ENCODE results near the gene CD2BP2.
"Not testable (repeated sequence)": the region's sequence is repeated elsewhere in the genome, so short reads cannot be mapped to it uniquely, and the experiment has no call there.

- TF ChIP-seq, protein P1, sequence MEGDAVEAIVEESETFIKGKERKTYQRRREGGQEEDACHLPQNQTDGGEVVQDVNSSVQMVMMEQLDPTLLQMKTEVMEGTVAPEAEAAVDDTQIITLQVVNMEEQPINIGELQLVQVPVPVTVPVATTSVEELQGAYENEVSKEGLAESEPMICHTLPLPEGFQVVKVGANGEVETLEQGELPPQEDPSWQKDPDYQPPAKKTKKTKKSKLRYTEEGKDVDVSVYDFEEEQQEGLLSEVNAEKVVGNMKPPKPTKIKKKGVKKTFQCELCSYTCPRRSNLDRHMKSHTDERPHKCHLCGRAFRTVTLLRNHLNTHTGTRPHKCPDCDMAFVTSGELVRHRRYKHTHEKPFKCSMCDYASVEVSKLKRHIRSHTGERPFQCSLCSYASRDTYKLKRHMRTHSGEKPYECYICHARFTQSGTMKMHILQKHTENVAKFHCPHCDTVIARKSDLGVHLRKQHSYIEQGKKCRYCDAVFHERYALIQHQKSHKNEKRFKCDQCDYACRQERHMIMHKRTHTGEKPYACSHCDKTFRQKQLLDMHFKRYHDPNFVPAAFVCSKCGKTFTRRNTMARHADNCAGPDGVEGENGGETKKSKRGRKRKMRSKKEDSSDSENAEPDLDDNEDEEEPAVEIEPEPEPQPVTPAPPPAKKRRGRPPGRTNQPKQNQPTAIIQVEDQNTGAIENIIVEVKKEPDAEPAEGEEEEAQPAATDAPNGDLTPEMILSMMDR (IDR thresholded peaks at IDR 0.05; ENCODE audit: insufficient read depth, low read length) = not testable (repeated sequence)
- TF ChIP-seq POLR2AphosphoS5 (IDR thresholded peaks at IDR 0.05; ENCODE audit: low read depth) = not testable (repeated sequence)
- TF ChIP-seq, protein P2, sequence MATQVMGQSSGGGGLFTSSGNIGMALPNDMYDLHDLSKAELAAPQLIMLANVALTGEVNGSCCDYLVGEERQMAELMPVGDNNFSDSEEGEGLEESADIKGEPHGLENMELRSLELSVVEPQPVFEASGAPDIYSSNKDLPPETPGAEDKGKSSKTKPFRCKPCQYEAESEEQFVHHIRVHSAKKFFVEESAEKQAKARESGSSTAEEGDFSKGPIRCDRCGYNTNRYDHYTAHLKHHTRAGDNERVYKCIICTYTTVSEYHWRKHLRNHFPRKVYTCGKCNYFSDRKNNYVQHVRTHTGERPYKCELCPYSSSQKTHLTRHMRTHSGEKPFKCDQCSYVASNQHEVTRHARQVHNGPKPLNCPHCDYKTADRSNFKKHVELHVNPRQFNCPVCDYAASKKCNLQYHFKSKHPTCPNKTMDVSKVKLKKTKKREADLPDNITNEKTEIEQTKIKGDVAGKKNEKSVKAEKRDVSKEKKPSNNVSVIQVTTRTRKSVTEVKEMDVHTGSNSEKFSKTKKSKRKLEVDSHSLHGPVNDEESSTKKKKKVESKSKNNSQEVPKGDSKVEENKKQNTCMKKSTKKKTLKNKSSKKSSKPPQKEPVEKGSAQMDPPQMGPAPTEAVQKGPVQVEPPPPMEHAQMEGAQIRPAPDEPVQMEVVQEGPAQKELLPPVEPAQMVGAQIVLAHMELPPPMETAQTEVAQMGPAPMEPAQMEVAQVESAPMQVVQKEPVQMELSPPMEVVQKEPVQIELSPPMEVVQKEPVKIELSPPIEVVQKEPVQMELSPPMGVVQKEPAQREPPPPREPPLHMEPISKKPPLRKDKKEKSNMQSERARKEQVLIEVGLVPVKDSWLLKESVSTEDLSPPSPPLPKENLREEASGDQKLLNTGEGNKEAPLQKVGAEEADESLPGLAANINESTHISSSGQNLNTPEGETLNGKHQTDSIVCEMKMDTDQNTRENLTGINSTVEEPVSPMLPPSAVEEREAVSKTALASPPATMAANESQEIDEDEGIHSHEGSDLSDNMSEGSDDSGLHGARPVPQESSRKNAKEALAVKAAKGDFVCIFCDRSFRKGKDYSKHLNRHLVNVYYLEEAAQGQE (IDR thresholded peaks at IDR 0.05; ENCODE audit: insufficient replicate concordance, low read depth) = not testable (repeated sequence)
Observed at GRCh38 chr16:30343491-30343820, 11.7 kb downstream of the CD2BP2 start.

Measured in HL-60 (cell line).